HG03565 (cell line): ENCODE measurements around the gene PRKD2.

Experiments used
- ATAC-seq: cut with Tn5 transposase; IDR thresholded peaks from one replicate; pipeline ENCODE4 v1.9.1; 2021; ENCODE audit warnings: mild to moderate bottlenecking, moderate library complexity; ENCODE audit not compliant: unreplicated experiment

The PRKD2 gene

GRCh38 chr19:46742926-46743480 is 26.1 kb upstream of the PRKD2 start:
- ATAC-seq: no peak

GRCh38 chr19:46741447-46741846 is 24.5 kb upstream of the PRKD2 start:
- no peak for ATAC-seq

- ATAC-seq: no peak
Observed at GRCh38 chr19:46739290-46739771, 22.4 kb upstream of the PRKD2 start.

GRCh38 chr19:46737761-46738171 is 20.9 kb upstream of the PRKD2 start:
- no peak for ATAC-seq

DNA sequence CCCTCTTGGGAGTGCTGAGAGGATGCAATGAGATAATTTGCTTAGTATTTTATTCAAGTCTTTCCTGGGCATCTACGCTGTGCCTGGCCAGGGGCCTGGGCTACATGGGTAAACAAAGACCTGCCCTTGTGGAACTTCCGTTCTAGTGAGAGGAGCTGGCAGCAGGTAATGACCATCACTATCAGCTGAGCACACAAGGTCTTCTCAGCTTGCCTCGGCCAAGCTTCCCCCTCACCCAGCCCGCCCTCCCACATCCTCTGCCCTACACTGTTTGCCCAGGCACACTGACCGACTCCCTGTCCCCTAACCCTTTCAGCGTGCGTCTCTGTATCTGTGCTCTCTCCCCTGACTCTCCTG is 20.4 kb upstream of the PRKD2 start:
- ATAC-seq: no peak

- no peak for ATAC-seq
Observed at GRCh38 chr19:46736531-46737297, 19.8 kb upstream of the PRKD2 start.

GRCh38 chr19:46733690-46734292 is 16.9 kb upstream of the PRKD2 start:
- ATAC-seq: no peak

- ATAC-seq: no peak
Observed at GRCh38 chr19:46732966-46733689, 16.2 kb upstream of the PRKD2 start.

DNA sequence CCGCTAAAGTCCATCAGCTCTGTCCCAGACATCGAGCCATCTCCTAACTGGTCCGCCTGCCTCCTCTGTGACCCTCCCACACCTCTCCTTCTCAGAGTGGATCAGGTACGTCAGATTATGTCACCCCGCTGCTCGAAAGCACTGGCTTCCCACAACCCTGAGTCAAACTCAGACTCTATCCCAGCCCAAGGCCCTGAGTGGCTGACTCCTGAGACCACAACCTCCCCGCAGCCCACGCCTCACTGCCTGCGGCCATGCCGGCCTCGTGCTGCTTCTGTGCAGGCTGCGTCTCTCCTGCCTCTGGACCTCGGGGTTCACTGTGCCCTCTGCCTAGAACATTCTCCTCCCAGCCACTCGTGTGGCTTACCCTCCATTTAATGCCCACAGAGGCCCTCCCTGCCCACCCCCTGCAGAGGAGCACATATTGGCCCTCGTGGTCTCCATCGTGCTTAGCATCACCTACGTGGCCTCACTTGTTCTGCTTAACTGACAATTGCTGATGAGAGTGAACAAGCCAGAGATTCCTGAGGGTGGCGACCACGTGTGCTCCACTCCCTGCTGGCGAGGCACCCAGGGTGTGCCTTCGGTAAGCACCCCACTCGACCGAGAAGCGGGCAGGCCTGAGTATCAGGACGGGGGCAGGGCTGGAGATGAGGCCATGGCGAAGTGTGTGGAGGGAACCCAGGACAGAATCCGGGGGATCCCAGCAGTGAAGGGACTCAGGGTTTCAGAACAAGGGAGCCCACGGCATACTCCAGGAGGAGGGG is 15.4 kb upstream of the PRKD2 start:
- ATAC-seq: no peak

- ATAC-seq: no peak
Observed at GRCh38 chr19:46731584-46731983, 14.7 kb upstream of the PRKD2 start.

GRCh38 chr19:46731007-46731501 is 14.1 kb upstream of the PRKD2 start:
- ATAC-seq: no peak

DNA sequence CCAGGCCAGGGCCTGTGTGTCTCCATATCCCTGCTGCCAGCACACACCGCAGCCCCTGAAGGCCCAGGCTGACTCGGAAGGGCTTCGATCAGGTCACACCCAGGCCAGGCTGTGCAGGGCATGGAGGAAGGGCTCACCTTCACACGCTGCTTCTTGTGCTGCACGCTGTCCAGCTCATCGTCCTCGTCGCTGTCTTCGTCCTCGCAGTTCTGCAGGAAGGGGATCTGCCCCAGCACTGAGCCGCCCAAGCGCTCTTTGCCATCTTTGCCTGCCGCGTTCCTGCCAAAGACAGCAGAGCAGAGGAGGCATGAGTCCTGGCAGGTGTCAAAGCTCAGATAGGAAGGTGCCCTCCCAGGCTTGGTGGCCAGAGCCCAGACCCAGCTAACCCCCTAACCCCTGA is 13.7 kb upstream of the PRKD2 start:
- ATAC-seq: no peak

GRCh38 chr19:46730187-46730586 is 13.3 kb upstream of the PRKD2 start:
- ATAC-seq: no peak

- ATAC-seq: no peak
Observed at GRCh38 chr19:46729696-46730095, 12.8 kb upstream of the PRKD2 start.

DNA sequence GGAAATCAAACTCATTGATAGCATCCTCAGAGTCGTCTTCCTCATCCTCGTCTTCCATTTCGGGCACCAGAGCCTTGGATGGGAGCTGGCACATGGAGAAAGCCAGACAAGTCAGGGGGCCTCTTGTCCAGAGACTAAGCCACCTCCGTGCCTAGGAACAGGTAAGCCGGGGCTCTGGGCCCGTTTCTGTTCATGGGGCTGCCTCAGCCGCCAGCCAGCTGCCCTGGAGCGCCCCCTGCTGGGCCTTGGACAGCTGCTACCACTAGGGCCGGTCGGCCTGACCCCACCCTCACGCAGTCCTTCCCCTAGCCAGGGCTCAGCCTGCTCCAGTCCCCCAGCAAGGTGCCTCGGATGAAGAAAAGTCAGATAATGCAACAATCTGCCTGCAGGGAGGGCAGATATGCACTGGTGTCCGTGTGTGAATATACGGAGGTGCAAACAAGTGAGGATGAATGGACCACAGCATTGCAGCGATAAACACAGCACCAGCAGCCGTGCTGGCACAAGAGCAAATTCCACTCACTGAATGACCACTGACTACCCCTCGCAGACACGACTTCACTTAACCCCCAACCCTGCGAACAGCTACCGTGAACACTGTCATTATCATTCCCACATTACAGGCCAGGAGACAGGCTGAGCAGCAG is 11.9 kb upstream of the PRKD2 start:
- ATAC-seq: no peak

- no peak for ATAC-seq
Observed at GRCh38 chr19:46728208-46728607, 11.3 kb upstream of the PRKD2 start.

- no peak for ATAC-seq
Observed at GRCh38 chr19:46727757-46728156, 10.8 kb upstream of the PRKD2 start.

- ATAC-seq: no peak
Observed at GRCh38 chr19:46726971-46727501, 10.1 kb upstream of the PRKD2 start.

DNA sequence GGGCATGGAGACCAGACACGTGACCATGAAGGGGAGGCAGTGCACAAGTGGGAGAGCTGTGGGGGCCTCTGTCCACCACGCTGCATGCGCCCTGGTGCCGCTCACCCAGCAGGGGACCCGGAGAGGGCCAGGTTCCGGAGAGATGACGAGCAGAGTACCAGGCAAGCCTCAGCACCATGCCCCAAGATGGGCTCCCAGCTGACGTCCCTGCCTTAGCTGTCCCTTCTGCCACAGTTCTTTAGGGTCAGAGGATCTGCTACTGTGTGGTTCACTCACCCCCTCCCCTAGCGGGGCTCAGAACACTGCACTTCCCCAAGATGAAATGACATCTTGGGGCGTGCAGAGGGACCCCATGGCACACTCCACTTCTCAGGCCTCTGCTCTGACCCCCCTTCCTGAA is 9.6 kb upstream of the PRKD2 start:
- no peak for ATAC-seq

GRCh38 chr19:46725859-46726393 is 9.0 kb upstream of the PRKD2 start:
- ATAC-seq: no peak
